Breast epithelium (tissue), 3 donors: ENCODE measurements around the gene DQX1.

ENCODE experiments used
- POLR2A ChIP-seq: fragments of 450-650 bp; IDR thresholded peaks from one replicate; pipeline ENCODE4 v1.6.1; 2016; ENCODE audit warnings: antibody characterized with exemption, mild to moderate bottlenecking, moderate library complexity
- POLR2AphosphoS5 ChIP-seq, 3 donors: sonication (generic); formaldehyde crosslinking; IDR thresholded peaks; one replicate each; pipeline ENCODE4 v1.6.1; 2017; ENCODE audit warnings: antibody characterized with exemption in 3 of 3
- TF ChIP-seq, protein P1 (sequence below), 3 donors: fragments of 450-650 bp; IDR thresholded peaks; one replicate each; pipeline ENCODE4 v1.5.1; 2016 to 2017; ENCODE audit warnings: antibody characterized with exemption in 3 of 3, mild to moderate bottlenecking in 3 of 3, moderate library complexity in 3 of 3

GRCh38 chr2:74537140-74537539 lies 11.1 kb upstream of the DQX1 start:
- TF ChIP-seq POLR2A, result no peak
- TF ChIP-seq, protein P1, sequence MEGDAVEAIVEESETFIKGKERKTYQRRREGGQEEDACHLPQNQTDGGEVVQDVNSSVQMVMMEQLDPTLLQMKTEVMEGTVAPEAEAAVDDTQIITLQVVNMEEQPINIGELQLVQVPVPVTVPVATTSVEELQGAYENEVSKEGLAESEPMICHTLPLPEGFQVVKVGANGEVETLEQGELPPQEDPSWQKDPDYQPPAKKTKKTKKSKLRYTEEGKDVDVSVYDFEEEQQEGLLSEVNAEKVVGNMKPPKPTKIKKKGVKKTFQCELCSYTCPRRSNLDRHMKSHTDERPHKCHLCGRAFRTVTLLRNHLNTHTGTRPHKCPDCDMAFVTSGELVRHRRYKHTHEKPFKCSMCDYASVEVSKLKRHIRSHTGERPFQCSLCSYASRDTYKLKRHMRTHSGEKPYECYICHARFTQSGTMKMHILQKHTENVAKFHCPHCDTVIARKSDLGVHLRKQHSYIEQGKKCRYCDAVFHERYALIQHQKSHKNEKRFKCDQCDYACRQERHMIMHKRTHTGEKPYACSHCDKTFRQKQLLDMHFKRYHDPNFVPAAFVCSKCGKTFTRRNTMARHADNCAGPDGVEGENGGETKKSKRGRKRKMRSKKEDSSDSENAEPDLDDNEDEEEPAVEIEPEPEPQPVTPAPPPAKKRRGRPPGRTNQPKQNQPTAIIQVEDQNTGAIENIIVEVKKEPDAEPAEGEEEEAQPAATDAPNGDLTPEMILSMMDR (IDR thresholded peaks at IDR 0.05), result no peak
- TF ChIP-seq POLR2AphosphoS5 (IDR thresholded peaks at IDR 0.05), result no peak
